Breast epithelium (tissue), 3 donors: ENCODE results near the gene SNCAIP.

Source experiments
- POLR2A ChIP-seq: fragments of 450-650 bp; IDR thresholded peaks from one replicate; pipeline ENCODE4 v1.6.1; 2016; ENCODE audit warnings: antibody characterized with exemption, mild to moderate bottlenecking, moderate library complexity
- POLR2AphosphoS5 ChIP-seq, 3 donors: sonication (generic); formaldehyde crosslinking; IDR thresholded peaks; one replicate each; pipeline ENCODE4 v1.6.1; 2017; ENCODE audit warnings: antibody characterized with exemption in 3 of 3
- TF ChIP-seq, protein P1 (sequence below), 3 donors: fragments of 450-650 bp; IDR thresholded peaks; one replicate each; pipeline ENCODE4 v1.5.1; 2016 to 2017; ENCODE audit warnings: antibody characterized with exemption in 3 of 3, mild to moderate bottlenecking in 3 of 3, moderate library complexity in 3 of 3

DNA sequence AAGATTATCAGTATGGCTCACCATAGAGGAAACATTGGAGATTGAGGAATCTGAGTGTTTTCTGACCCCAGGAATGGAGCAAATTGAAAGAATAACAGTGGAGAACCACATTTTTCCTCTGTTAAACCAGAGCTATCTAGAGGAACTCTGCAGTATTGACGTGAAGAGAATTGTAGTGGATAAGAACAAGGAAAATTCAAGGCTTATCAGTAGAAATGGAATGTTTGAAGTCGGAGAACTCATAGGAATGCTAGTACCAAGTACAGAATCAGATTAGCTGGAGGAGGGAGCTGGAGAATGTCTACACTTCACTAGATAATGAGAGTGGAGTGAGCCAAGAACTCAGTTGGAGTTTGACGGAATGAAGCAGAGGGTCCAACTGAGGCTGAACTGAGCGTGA, 50.3 kb downstream of the SNCAIP start:
- TF ChIP-seq, protein P1, sequence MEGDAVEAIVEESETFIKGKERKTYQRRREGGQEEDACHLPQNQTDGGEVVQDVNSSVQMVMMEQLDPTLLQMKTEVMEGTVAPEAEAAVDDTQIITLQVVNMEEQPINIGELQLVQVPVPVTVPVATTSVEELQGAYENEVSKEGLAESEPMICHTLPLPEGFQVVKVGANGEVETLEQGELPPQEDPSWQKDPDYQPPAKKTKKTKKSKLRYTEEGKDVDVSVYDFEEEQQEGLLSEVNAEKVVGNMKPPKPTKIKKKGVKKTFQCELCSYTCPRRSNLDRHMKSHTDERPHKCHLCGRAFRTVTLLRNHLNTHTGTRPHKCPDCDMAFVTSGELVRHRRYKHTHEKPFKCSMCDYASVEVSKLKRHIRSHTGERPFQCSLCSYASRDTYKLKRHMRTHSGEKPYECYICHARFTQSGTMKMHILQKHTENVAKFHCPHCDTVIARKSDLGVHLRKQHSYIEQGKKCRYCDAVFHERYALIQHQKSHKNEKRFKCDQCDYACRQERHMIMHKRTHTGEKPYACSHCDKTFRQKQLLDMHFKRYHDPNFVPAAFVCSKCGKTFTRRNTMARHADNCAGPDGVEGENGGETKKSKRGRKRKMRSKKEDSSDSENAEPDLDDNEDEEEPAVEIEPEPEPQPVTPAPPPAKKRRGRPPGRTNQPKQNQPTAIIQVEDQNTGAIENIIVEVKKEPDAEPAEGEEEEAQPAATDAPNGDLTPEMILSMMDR (IDR thresholded peaks at IDR 0.05) = no peak
- TF ChIP-seq POLR2A (no peak), POLR2AphosphoS5 (IDR thresholded peaks at IDR 0.05) (no peak)
